K562 (cell line): Measurements from ENCODE around the gene TSHZ1.

Experiments used
- HCFC1 ChIP-seq: IDR thresholded peaks from 2 replicates; pipeline ENCODE4 v1.6.1; 2012; ENCODE audit warnings: low read depth, low read length, improper control_type of control experiment
- SLC30A9 ChIP-seq: fragments of 250-450 bp; sonication (Bioruptor Pico); IDR thresholded peaks from 2 replicates; pipeline ENCODE4 v1.8.0; 2022; ENCODE audit warnings: mild to moderate bottlenecking, moderate library complexity
- SPI1 ChIP-seq: IDR thresholded peaks from 2 replicates; pipeline ENCODE4 v1.6.1; 2011; ENCODE audit warnings: low read depth, low read length, control low read depth, borderline replicate concordance
- SRSF1 ChIP-seq: fragments of 200-400 bp; formaldehyde crosslinking; IDR thresholded peaks from 2 replicates; pipeline ENCODE4 v1.6.1; 2017; ENCODE audit warnings: mild to moderate bottlenecking, low read depth, low read length, moderate library complexity
- ZNF274 ChIP-seq: IDR thresholded peaks from 2 replicates; pipeline ENCODE4 v1.6.1; 2011; ENCODE audit warnings: low read depth, mild to moderate bottlenecking, low read length, moderate library complexity, borderline replicate concordance
- ZNF444 ChIP-seq: fragments of 250-450 bp; sonication (Bioruptor Pico); IDR thresholded peaks from 2 replicates; pipeline ENCODE4 v1.4.0; 2020; ENCODE audit warnings: mild to moderate bottlenecking, moderate library complexity

- no peak for TF ChIP-seq ZNF444 (CRISPR knock-in tag)
- TF ChIP-seq ZNF274 = no peak
- no peak for TF ChIP-seq HCFC1
- no peak for TF ChIP-seq SPI1
- TF ChIP-seq SLC30A9 (CRISPR knock-in tag) = no peak
- no peak for TF ChIP-seq SRSF1
Measured at GRCh38 chr18:75163736-75164135, 46.9 kb upstream of the TSHZ1 start.
